T-cell (primary cell): ENCODE data around the gene IQCM. TPM values are rescaled to one million over a fixed set of nuclear protein-coding genes. Genes with fewer than 3 reads are reported as not detected.

Experiments
- ATAC-seq, 4 experiments: fragments of 200-7000 bp in 3 of 4; fragments of 150-1000 bp in 1 of 4; cut with Tn5 transposase; replicated peaks in 1 of 4; 1 replicate in 3 of 4; 2 replicates in 1 of 4; pipeline ENCODE4 v1.10.0; 2021; ENCODE audit warnings: moderate library complexity in 3 of 4, mild to moderate bottlenecking in 2 of 4, moderate number of reproducible peaks in 1 of 4
- CTCF ChIA-PET, 2 donors: fragments of 300-600 bp; sonication (Branson Sonifier 250); formaldehyde crosslinking; loops; one replicate each; lab custom pipeline; 2022; ENCODE audit warnings: antibody characterized with exemption in 2 of 2; lab: Charles Lee
- POLR2A ChIA-PET, 2 donors: fragments of 300-600 bp; sonication (Branson Sonifier 250); formaldehyde crosslinking; loops; one replicate each; lab custom pipeline; 2022; ENCODE audit warnings: antibody characterized with exemption in 2 of 2; lab: Charles Lee
- DNase-seq, 35 experiments: peaks; one replicate each; pipeline versions ENCODE4 v3.0.0 to v3.0.0-alpha.2; 2013 to 2023
- H3K27ac ChIP-seq: one replicate; pipeline ENCODE4 v1.5.1; 2013; ENCODE audit warnings: low read length
- H3K27me3 ChIP-seq, 2 experiments: replicated peaks in 1 of 2; 1 replicate in 1 of 2; 2 replicates in 1 of 2; pipeline versions ENCODE4 v1.6.1 to v1.7.0; 2013; ENCODE audit warnings: low read length in 1 of 2, mixed read lengths in 1 of 2; ENCODE audit not compliant: control insufficient read depth in 2 of 2, insufficient read depth in 2 of 2; ENCODE audit errors: extremely low read depth in 1 of 2
- H3K36me3 ChIP-seq, 2 donors: 1 replicate in 1 of 2; 2 replicates in 1 of 2; pipeline versions ENCODE4 v1.6.1 to v1.7.0; 2013; ENCODE audit warnings: low read length in 1 of 2; ENCODE audit not compliant: control insufficient read depth in 2 of 2, insufficient read depth in 1 of 2; ENCODE audit errors: extremely low read depth in 1 of 2
- H3K4me1 ChIP-seq, 2 experiments: 1 replicate in 1 of 2; 2 replicates in 1 of 2; pipeline versions ENCODE4 v1.6.1 to v1.7.0; 2013; ENCODE audit warnings: low read length in 2 of 2, mixed read lengths in 1 of 2; ENCODE audit not compliant: insufficient read depth in 2 of 2, control insufficient read depth in 1 of 2; ENCODE audit errors: extremely low read depth in 1 of 2
- H3K4me3 ChIP-seq, 2 donors: 1 replicate in 1 of 2; 2 replicates in 1 of 2; pipeline versions ENCODE4 v1.5.1 to v1.7.0; 2013; ENCODE audit warnings: mild to moderate bottlenecking in 2 of 2, low read length in 1 of 2, moderate library complexity in 1 of 2; ENCODE audit not compliant: control insufficient read depth in 1 of 2; ENCODE audit errors: extremely low read depth in 1 of 2
- H3K9me3 ChIP-seq: 2 replicates; pipeline ENCODE4 v1.7.0; 2013
- H3K27ac Mint-ChIP-seq, 2 donors: one replicate each; pipeline ENCODE4 v1.8.0; 2020 to 2021; ENCODE audit warnings: mild to moderate bottlenecking in 2 of 2, mixed read lengths in 2 of 2
- H3K27me3 Mint-ChIP-seq, 2 donors: one replicate each; pipeline ENCODE4 v1.8.0; 2021 to 2022; ENCODE audit warnings: mixed read lengths in 2 of 2
- H3K36me3 Mint-ChIP-seq: one replicate; pipeline ENCODE4 v1.8.0; 2021; ENCODE audit warnings: mixed read lengths
- H3K4me1 Mint-ChIP-seq, 3 donors: one replicate each; pipeline ENCODE4 v1.8.0; 2020 to 2022; ENCODE audit warnings: mixed read lengths in 3 of 3, mild to moderate bottlenecking in 1 of 3
- H3K4me3 Mint-ChIP-seq, 3 donors: one replicate each; pipeline ENCODE4 v1.8.0; 2020 to 2022; ENCODE audit warnings: mild to moderate bottlenecking in 3 of 3, mixed read lengths in 3 of 3, moderate library complexity in 3 of 3
- H3K9me3 Mint-ChIP-seq, 3 donors: one replicate each; pipeline ENCODE4 v1.8.0; 2020 to 2022; ENCODE audit warnings: mixed read lengths in 3 of 3
- WGBS: methylation state at CpG from one replicate; pipeline ENCODE4 v1.1.5; 2013; ENCODE audit warnings: missing lambda C conversion rate; ENCODE audit not compliant: insufficient coverage; 5-methylcytosine and 5-hydroxymethylcytosine counted together
- total RNA-seq, 35 experiments: library from RNA in 6 of 35; stranded (reverse) in 6 of 35; fragments of 120-200 nt in 1 of 35; gene quantifications; one replicate each; pipeline versions ENCODE4 v1.2.1 to v1.2.4 and lab custom pipeline; 2013 to 2026

The IQCM gene
- total RNA-seq, 5 donors from 2014 or later (not counting 1 experiment from before 2014, with no cell fraction given): not detected

GRCh38 chr4:149711593-149712365 is 103.9 kb downstream of the IQCM start:
- no peak overlapping the region for H3K4me3 ChIP-seq
- Mint-ChIP-seq H3K9me3 (peaks cover 0 to 3% (median 3%) of the 10 kb centered on the region in 3 donors), H3K4me1 (no peaks in the 10 kb centered on the region), H3K4me3 (no peak overlapping the region), H3K27ac (no peak overlapping the region), H3K36me3 (no peaks in the 10 kb centered on the region), H3K27me3 (no peaks in the 10 kb centered on the region)
- CTCF ChIA-PET: no interaction called here
- DNase-seq (no peak), ATAC-seq (no peak)
- 91% methylated on average over 1 of the region's 2 CpGs for WGBS
- H3K9me3 ChIP-seq: no peaks in the 10 kb centered on the region
- H3K36me3 ChIP-seq: no peaks in the 10 kb centered on the region
- H3K4me1 ChIP-seq: no peaks in the 10 kb centered on the region
- POLR2A ChIA-PET: no interaction called here
- no peak overlapping the region for H3K27ac ChIP-seq
- H3K27me3 ChIP-seq: no peaks in the 10 kb centered on the region

GRCh38 chr4:149709640-149710039 is 106.0 kb downstream of the IQCM start:
- H3K36me3 ChIP-seq: no peaks in the 10 kb centered on the region
- H3K27me3 ChIP-seq: no peaks in the 10 kb centered on the region
- no peaks in the 10 kb centered on the region for H3K9me3 ChIP-seq
- POLR2A ChIA-PET: no interaction called here
- no peaks in the 10 kb centered on the region for H3K4me1 ChIP-seq
- Mint-ChIP-seq H3K4me1 (no peaks in the 10 kb centered on the region), H3K4me3 (no peak overlapping the region), H3K27me3 (no peaks in the 10 kb centered on the region), H3K36me3 (no peaks in the 10 kb centered on the region), H3K9me3 (peaks cover 0 to 3% (median 0%) of the 10 kb centered on the region in 3 donors), H3K27ac (no peak overlapping the region)
- CTCF ChIA-PET: no interaction called here
- no peak overlapping the region for H3K27ac ChIP-seq
- ATAC-seq (no peak), DNase-seq (no peak)
- no peak overlapping the region for H3K4me3 ChIP-seq

GRCh38 chr4:149708513-149709130 is 107.0 kb downstream of the IQCM start:
- no CpG with 5 or more reads among the region's 1 CpG for WGBS
- CTCF ChIA-PET: no interaction called here

GRCh38 chr4:149707862-149708261 is 107.8 kb downstream of the IQCM start:
- DNase-seq (no peak), ATAC-seq (no peak)
- Histone ChIP-seq H3K9me3 (no peaks in the 10 kb centered on the region), H3K4me3 (no peak overlapping the region), H3K27me3 (no peaks in the 10 kb centered on the region), H3K27ac (no peak overlapping the region), H3K36me3 (no peaks in the 10 kb centered on the region), H3K4me1 (no peaks in the 10 kb centered on the region)
- no CpG with 5 or more reads among the region's 1 CpG for WGBS
- Mint-ChIP-seq H3K36me3 (no peaks in the 10 kb centered on the region), H3K27me3 (no peaks in the 10 kb centered on the region), H3K4me3 (no peak overlapping the region), H3K4me1 (no peaks in the 10 kb centered on the region), H3K27ac (no peak overlapping the region), H3K9me3 (peaks cover 0 to 3% (median 0%) of the 10 kb centered on the region in 3 donors)
- ChIA-PET CTCF (no interaction called here), POLR2A (no interaction called here)

More at GRCh38 chr4:149708513-149709130, 107.0 kb downstream of the IQCM start:
- Mint-ChIP-seq H3K27ac (no peak overlapping the region), H3K27me3 (no peaks in the 10 kb centered on the region), H3K4me3 (no peak overlapping the region), H3K9me3 (peaks cover 0 to 3% (median 0%) of the 10 kb centered on the region in 3 donors), H3K4me1 (no peaks in the 10 kb centered on the region), H3K36me3 (no peaks in the 10 kb centered on the region)
- H3K27ac ChIP-seq: no peak overlapping the region
- H3K9me3 ChIP-seq: no peaks in the 10 kb centered on the region
- no peak for DNase-seq
- H3K4me3 ChIP-seq: no peak overlapping the region
- no peaks in the 10 kb centered on the region for H3K4me1 ChIP-seq
- H3K36me3 ChIP-seq: no peaks in the 10 kb centered on the region
- POLR2A ChIA-PET: no interaction called here
- ATAC-seq: no peak
- H3K27me3 ChIP-seq: no peaks in the 10 kb centered on the region

DNA sequence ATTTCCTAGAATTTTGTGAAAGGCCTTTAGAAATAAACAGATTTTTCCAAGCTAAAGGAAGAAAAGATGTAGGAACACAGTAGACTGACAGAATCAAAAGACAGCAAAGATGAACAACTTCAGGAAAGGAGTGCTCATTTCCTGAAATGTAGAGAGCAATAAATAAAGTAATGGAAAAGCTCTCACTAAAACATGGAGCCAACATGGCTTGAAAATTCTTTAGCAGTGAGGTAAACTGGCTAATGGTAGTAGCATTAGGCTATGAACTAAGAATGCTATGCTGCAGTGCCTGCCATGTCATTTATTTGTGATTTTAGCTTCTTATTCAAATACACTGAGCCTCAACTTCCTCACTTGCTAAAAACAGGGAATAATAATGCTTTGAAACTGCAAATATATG is 108.7 kb downstream of the IQCM start:
- ChIA-PET CTCF (no interaction called here), POLR2A (no interaction called here)
- H3K27me3 ChIP-seq: no peaks in the 10 kb centered on the region
- DNase-seq (no peak), ATAC-seq (no peak)
- no peaks in the 10 kb centered on the region for H3K4me1 ChIP-seq
- no peak overlapping the region for H3K27ac ChIP-seq
- Mint-ChIP-seq H3K9me3 (peaks cover 0 to 9% (median 0%) of the 10 kb centered on the region in 3 donors), H3K4me1 (no peaks in the 10 kb centered on the region), H3K36me3 (no peaks in the 10 kb centered on the region), H3K4me3 (no peak overlapping the region), H3K27ac (no peak overlapping the region), H3K27me3 (no peaks in the 10 kb centered on the region)
- H3K4me3 ChIP-seq: no peak overlapping the region
- no peaks in the 10 kb centered on the region for H3K36me3 ChIP-seq
- H3K9me3 ChIP-seq: no peaks in the 10 kb centered on the region

GRCh38 chr4:149702414-149703293 is 113.0 kb downstream of the IQCM start:
- Mint-ChIP-seq H3K4me3 (no peak overlapping the region), H3K27me3 (no peaks in the 10 kb centered on the region), H3K9me3 (peaks cover 0 to 6% (median 0%) of the 10 kb centered on the region in 3 donors), H3K36me3 (no peaks in the 10 kb centered on the region), H3K27ac (no peak overlapping the region), H3K4me1 (no peaks in the 10 kb centered on the region)
- WGBS: 58% methylated on average over 2 of the region's 2 CpGs
- Histone ChIP-seq H3K36me3 (no peaks in the 10 kb centered on the region), H3K9me3 (no peaks in the 10 kb centered on the region), H3K27me3 (no peaks in the 10 kb centered on the region), H3K27ac (no peak overlapping the region), H3K4me3 (no peak overlapping the region), H3K4me1 (no peaks in the 10 kb centered on the region)
- DNase-seq (no peak), ATAC-seq (no peak)
- POLR2A ChIA-PET: no interaction called here
- CTCF ChIA-PET: interaction anchor here in 1 of 2 donors (0.6 kb wide), 1 partner anchor 467 kb away, joined by 3 read pairs; no protein-coding TSS in a partner anchor
